ENCODE data around the gene MBTPS1. TPM values are rescaled to one million over a fixed set of nuclear protein-coding genes. Genes with fewer than 3 reads are reported as not detected.
A peak's percentile ranks its signal among the peaks of the same experiment; 100 is the strongest.

The MBTPS1 gene
- total RNA-seq, 5 donors from 2014 or later (not counting 1 experiment from before 2014, with no cell fraction given) = 122 to 142 (median 131) TPM

- POLR2A ChIA-PET = interaction anchor here (0.6 to 0.7 kb wide), 4 partner anchors 25 to 552 kb away, joined by 3 to 7 read pairs (median 3); partner anchors contain the start of gene MBTPS1 (in 1 of the 2)
- Histone ChIP-seq H3K9me3 (no peaks in the 10 kb centered on the region), H3K27me3 (replicated peaks in 1 of 2; ENCODE audit: control insufficient read depth in 2 of 2, extremely low read depth in 1 of 2, insufficient read depth in 2 of 2, low read length in 1 of 2) (peaks cover 4 to 19% of the 10 kb centered on the region in 2 experiments), H3K4me1 (ENCODE audit: control insufficient read depth in 1 of 2, extremely low read depth in 1 of 2, insufficient read depth in 2 of 2, low read length in 2 of 2) (peaks cover 3 to 18% of the 10 kb centered on the region in 2 experiments), H3K4me3 (ENCODE audit: control insufficient read depth in 1 of 2, extremely low read depth in 1 of 2, low read length in 1 of 2) (peak overlapping the region; percentile 65 to 71), H3K36me3 (ENCODE audit: control insufficient read depth in 2 of 2, extremely low read depth in 1 of 2, insufficient read depth in 1 of 2, low read length in 1 of 2) (no peaks in the 10 kb centered on the region), H3K27ac (ENCODE audit: low read length) (no peak overlapping the region)
- peak overlapping the region; percentile 76 to 83 for H3K27ac Mint-ChIP-seq
- CTCF ChIA-PET = interaction anchor here (0.6 to 1.6 kb wide), 8 partner anchors 24 to 64 kb away, joined by 3 to 11 read pairs (median 4); partner anchors contain the start of genes TAF1C (in 2 of the 2) and MBTPS1 (in 1 of the 2)
- H3K9me3 Mint-ChIP-seq = no peaks in the 10 kb centered on the region
- ATAC-seq (replicated peaks in 1 of 4) (peak; percentile 48 to 54 (median 52)), DNase-seq (peak in 33 of 35 experiments; percentile 3 to 54 (median 29))
- peaks cover 7% of the 10 kb centered on the region for H3K36me3 Mint-ChIP-seq
- H3K27me3 Mint-ChIP-seq = no peaks in the 10 kb centered on the region
- peak overlapping the region; percentile 86 to 99 (median 95) for H3K4me3 Mint-ChIP-seq
- under 1% methylated on average over 29 of the region's 39 CpGs for WGBS (ENCODE audit: insufficient coverage)
- peaks cover 23 to 30% (median 29%) of the 10 kb centered on the region in 3 donors for H3K4me1 Mint-ChIP-seq
Measured at GRCh38 chr16:84144209-84144858, 27.6 kb upstream of the MBTPS1 start.

GRCh38 chr16:84143784-84144199 is 27.1 kb upstream of the MBTPS1 start:
- Mint-ChIP-seq H3K4me3 (peak overlapping the region; percentile 86 to 99 (median 95)), H3K36me3 (peaks cover 7% of the 10 kb centered on the region), H3K27ac (peak overlapping the region in 1 of 2 donors; percentile 76), H3K4me1 (peaks cover 29 to 36% (median 34%) of the 10 kb centered on the region in 3 donors), H3K9me3 (no peaks in the 10 kb centered on the region), H3K27me3 (no peaks in the 10 kb centered on the region)
- Histone ChIP-seq H3K4me3 (ENCODE audit: control insufficient read depth in 1 of 2, extremely low read depth in 1 of 2, low read length in 1 of 2) (peak overlapping the region; percentile 65 to 71), H3K9me3 (no peaks in the 10 kb centered on the region), H3K36me3 (ENCODE audit: control insufficient read depth in 2 of 2, extremely low read depth in 1 of 2, insufficient read depth in 1 of 2, low read length in 1 of 2) (no peaks in the 10 kb centered on the region), H3K27ac (ENCODE audit: low read length) (no peak overlapping the region), H3K27me3 (replicated peaks in 1 of 2; ENCODE audit: control insufficient read depth in 2 of 2, extremely low read depth in 1 of 2, insufficient read depth in 2 of 2, low read length in 1 of 2) (peaks cover 4 to 14% of the 10 kb centered on the region in 2 experiments), H3K4me1 (ENCODE audit: control insufficient read depth in 1 of 2, extremely low read depth in 1 of 2, insufficient read depth in 2 of 2, low read length in 2 of 2) (peaks cover 3 to 23% of the 10 kb centered on the region in 2 experiments)
- ChIA-PET CTCF (interaction anchor here (0.6 to 1.6 kb wide), 6 partner anchors 24 to 64 kb away, joined by 3 to 11 read pairs (median 4); partner anchors contain the start of gene TAF1C (in 2 of the 2)), POLR2A (interaction anchor here (0.6 to 0.7 kb wide), 3 partner anchors 24 to 552 kb away, joined by 3 to 7 read pairs (median 3); partner anchors contain the start of gene MBTPS1 (in 1 of the 2))
- ATAC-seq (replicated peaks in 1 of 4) = no peak
- 59% methylated on average over 8 of the region's 13 CpGs for WGBS (ENCODE audit: insufficient coverage)
- DNase-seq = peak in 1 of 35 experiments; percentile 8

GRCh38 chr16:84143081-84143480 is 26.3 kb upstream of the MBTPS1 start:
- H3K27ac Mint-ChIP-seq = no peak overlapping the region
- H3K36me3 ChIP-seq (ENCODE audit: control insufficient read depth in 2 of 2, extremely low read depth in 1 of 2, insufficient read depth in 1 of 2, low read length in 1 of 2) = no peaks in the 10 kb centered on the region
- POLR2A ChIA-PET = no interaction called here
- H3K4me1 ChIP-seq (ENCODE audit: control insufficient read depth in 1 of 2, extremely low read depth in 1 of 2, insufficient read depth in 2 of 2, low read length in 2 of 2) = peaks cover 3 to 25% of the 10 kb centered on the region in 2 experiments
- no peak overlapping the region for H3K4me3 ChIP-seq (ENCODE audit: control insufficient read depth in 1 of 2, extremely low read depth in 1 of 2, low read length in 1 of 2)
- H3K4me3 Mint-ChIP-seq = peak overlapping the region; percentile 61 to 99 (median 65)
- H3K9me3 Mint-ChIP-seq = no peaks in the 10 kb centered on the region
- no peak for DNase-seq
- 86% methylated on average over 1 of the region's 1 CpG for WGBS (ENCODE audit: insufficient coverage)
- H3K9me3 ChIP-seq = no peaks in the 10 kb centered on the region
- H3K4me1 Mint-ChIP-seq = peaks cover 33 to 40% (median 39%) of the 10 kb centered on the region in 3 donors
- H3K36me3 Mint-ChIP-seq = peaks cover 7% of the 10 kb centered on the region
- ATAC-seq (replicated peaks in 1 of 4) = no peak
- no peak overlapping the region for H3K27ac ChIP-seq (ENCODE audit: low read length)
- CTCF ChIA-PET = interaction anchor here in 1 of 2 donors (0.9 to 1.0 kb wide), 2 partner anchors 44 to 63 kb away, joined by 3 to 4 read pairs; partner anchors contain the start of gene TAF1C
- no peaks in the 10 kb centered on the region for H3K27me3 Mint-ChIP-seq
- peaks cover 4 to 12% of the 10 kb centered on the region in 2 experiments for H3K27me3 ChIP-seq (replicated peaks in 1 of 2; ENCODE audit: control insufficient read depth in 2 of 2, extremely low read depth in 1 of 2, insufficient read depth in 2 of 2, low read length in 1 of 2)

- 61% methylated on average over 12 of the region's 13 CpGs for WGBS (ENCODE audit: insufficient coverage)
- ATAC-seq (replicated peaks in 1 of 4) (peak in 1 of 4 experiments; percentile 15), DNase-seq (peak in 16 of 35 experiments; percentile 3 to 48 (median 9))
- Mint-ChIP-seq H3K4me1 (peaks cover 40 to 51% (median 45%) of the 10 kb centered on the region in 3 donors), H3K9me3 (no peaks in the 10 kb centered on the region), H3K36me3 (peaks cover 7% of the 10 kb centered on the region), H3K27me3 (no peaks in the 10 kb centered on the region), H3K27ac (no peak overlapping the region), H3K4me3 (no peak overlapping the region)
- H3K9me3 ChIP-seq = no peaks in the 10 kb centered on the region
- no peak overlapping the region for H3K27ac ChIP-seq (ENCODE audit: low read length)
- CTCF ChIA-PET = interaction anchor here (0.7 to 1.3 kb wide), 4 partner anchors 9 to 1285 kb away, joined by 3 to 8 read pairs (median 4); no protein-coding TSS in a partner anchor
- H3K4me3 ChIP-seq (ENCODE audit: control insufficient read depth in 1 of 2, extremely low read depth in 1 of 2, low read length in 1 of 2) = no peak overlapping the region
- no peaks in the 10 kb centered on the region for H3K36me3 ChIP-seq (ENCODE audit: control insufficient read depth in 2 of 2, extremely low read depth in 1 of 2, insufficient read depth in 1 of 2, low read length in 1 of 2)
- peaks cover 3 to 25% of the 10 kb centered on the region in 2 experiments for H3K4me1 ChIP-seq (ENCODE audit: control insufficient read depth in 1 of 2, extremely low read depth in 1 of 2, insufficient read depth in 2 of 2, low read length in 2 of 2)
- peaks cover 2 to 5% of the 10 kb centered on the region in 2 experiments for H3K27me3 ChIP-seq (replicated peaks in 1 of 2; ENCODE audit: control insufficient read depth in 2 of 2, extremely low read depth in 1 of 2, insufficient read depth in 2 of 2, low read length in 1 of 2)
- POLR2A ChIA-PET = no interaction called here
Measured at GRCh38 chr16:84141143-84141670, 24.5 kb upstream of the MBTPS1 start.

- Histone ChIP-seq H3K4me1 (ENCODE audit: control insufficient read depth in 1 of 2, extremely low read depth in 1 of 2, insufficient read depth in 2 of 2, low read length in 2 of 2) (peaks cover 3 to 18% of the 10 kb centered on the region in 2 experiments), H3K27me3 (replicated peaks in 1 of 2; ENCODE audit: control insufficient read depth in 2 of 2, extremely low read depth in 1 of 2, insufficient read depth in 2 of 2, low read length in 1 of 2) (no peaks in the 10 kb centered on the region), H3K36me3 (ENCODE audit: control insufficient read depth in 2 of 2, extremely low read depth in 1 of 2, insufficient read depth in 1 of 2, low read length in 1 of 2) (no peaks in the 10 kb centered on the region), H3K4me3 (ENCODE audit: control insufficient read depth in 1 of 2, extremely low read depth in 1 of 2, low read length in 1 of 2) (no peak overlapping the region), H3K27ac (ENCODE audit: low read length) (no peak overlapping the region), H3K9me3 (no peaks in the 10 kb centered on the region)
- CTCF ChIA-PET = interaction anchor here in 1 of 2 donors (0.6 kb wide), 1 partner anchor 16 kb away, joined by 3 read pairs; no protein-coding TSS in a partner anchor
- H3K27ac Mint-ChIP-seq = no peak overlapping the region
- ATAC-seq (replicated peaks in 1 of 4) = no peak
- 76% methylated on average over 3 of the region's 6 CpGs for whole genome bisulfite sequencing (ENCODE audit: insufficient coverage)
- no peaks in the 10 kb centered on the region for H3K27me3 Mint-ChIP-seq
- DNase-seq = no peak
- H3K9me3 Mint-ChIP-seq = no peaks in the 10 kb centered on the region
- H3K36me3 Mint-ChIP-seq = peaks cover 7% of the 10 kb centered on the region
- no peak overlapping the region for H3K4me3 Mint-ChIP-seq
- POLR2A ChIA-PET = no interaction called here
- H3K4me1 Mint-ChIP-seq = peaks cover 42 to 53% (median 45%) of the 10 kb centered on the region in 3 donors
Measured at GRCh38 chr16:84139628-84140258, 23.0 kb upstream of the MBTPS1 start.

All from T-cell (primary cell).